ENCODE measurements around the gene SERPINF2.

Gene SERPINF2

GRCh38 chr17:1746975-1747543 is 4.4 kb downstream of the SERPINF2 start:
- no peak overlapping the region for H3K4me3 ChIP-seq
- H3K27ac ChIP-seq = peak overlapping the region in 1 of 2 donors; percentile 57
- DNase-seq (ENCODE audit: low spot score) = no peak
- TF ChIP-seq, protein P1, sequence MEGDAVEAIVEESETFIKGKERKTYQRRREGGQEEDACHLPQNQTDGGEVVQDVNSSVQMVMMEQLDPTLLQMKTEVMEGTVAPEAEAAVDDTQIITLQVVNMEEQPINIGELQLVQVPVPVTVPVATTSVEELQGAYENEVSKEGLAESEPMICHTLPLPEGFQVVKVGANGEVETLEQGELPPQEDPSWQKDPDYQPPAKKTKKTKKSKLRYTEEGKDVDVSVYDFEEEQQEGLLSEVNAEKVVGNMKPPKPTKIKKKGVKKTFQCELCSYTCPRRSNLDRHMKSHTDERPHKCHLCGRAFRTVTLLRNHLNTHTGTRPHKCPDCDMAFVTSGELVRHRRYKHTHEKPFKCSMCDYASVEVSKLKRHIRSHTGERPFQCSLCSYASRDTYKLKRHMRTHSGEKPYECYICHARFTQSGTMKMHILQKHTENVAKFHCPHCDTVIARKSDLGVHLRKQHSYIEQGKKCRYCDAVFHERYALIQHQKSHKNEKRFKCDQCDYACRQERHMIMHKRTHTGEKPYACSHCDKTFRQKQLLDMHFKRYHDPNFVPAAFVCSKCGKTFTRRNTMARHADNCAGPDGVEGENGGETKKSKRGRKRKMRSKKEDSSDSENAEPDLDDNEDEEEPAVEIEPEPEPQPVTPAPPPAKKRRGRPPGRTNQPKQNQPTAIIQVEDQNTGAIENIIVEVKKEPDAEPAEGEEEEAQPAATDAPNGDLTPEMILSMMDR (IDR thresholded peaks at IDR 0.05) = no peak

- TF ChIP-seq, protein P1 (IDR thresholded peaks at IDR 0.05) = no peak
- H3K27ac ChIP-seq = peak overlapping the region in 1 of 2 donors; percentile 26
Measured at GRCh38 chr17:1750628-1751027, 8.0 kb downstream of the SERPINF2 start.

DNA sequence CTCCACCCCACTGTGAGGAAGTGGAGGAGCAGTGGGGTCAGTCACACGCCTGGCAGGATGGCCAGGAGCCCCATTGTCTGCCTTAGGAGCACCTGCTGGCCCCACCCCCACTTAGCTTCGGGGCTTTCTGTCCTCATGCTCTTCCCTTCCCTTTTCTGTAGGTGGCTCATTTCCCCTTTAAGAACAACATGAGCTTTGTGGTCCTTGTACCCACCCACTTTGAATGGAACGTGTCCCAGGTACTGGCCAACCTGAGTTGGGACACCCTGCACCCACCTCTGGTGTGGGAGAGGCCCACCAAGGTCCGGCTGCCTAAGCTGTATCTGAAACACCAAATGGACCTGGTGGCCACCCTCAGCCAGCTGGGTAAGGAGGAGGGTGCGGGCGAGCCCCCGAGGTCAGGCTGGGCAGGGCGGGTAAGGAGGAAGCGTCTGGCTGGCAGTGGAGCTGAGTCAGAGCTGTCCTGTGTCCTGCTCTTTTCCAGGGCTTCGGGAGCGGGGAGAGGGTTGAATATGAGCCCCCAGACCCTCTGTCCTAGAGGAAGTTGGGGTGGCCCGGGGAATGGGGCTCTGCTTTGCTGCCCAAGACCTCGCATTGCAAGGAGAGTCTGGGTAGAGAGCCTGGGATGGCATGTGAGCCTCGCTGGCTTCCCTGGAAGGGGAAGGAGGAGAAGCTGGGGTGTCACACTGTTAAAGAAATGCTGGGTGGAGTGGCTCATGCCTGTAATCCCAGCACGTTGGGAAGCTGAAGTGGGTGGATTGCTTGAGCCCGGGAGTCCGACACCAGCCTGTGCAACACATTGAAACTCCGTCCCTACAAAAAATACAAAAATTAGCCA is 10.0 kb downstream of the SERPINF2 start:
- TF ChIP-seq, protein P1 (IDR thresholded peaks at IDR 0.05) = no peak
- peak overlapping the region; percentile 22 for H3K4me3 ChIP-seq
- peak overlapping the region in 1 of 2 donors; percentile 77 for H3K27ac ChIP-seq
- DNase-seq (ENCODE audit: low spot score) = peak; percentile 71

More at GRCh38 chr17:1750628-1751027, 8.0 kb downstream of the SERPINF2 start:
- DNase-seq (ENCODE audit: low spot score) = no peak
- no peak overlapping the region for H3K4me3 ChIP-seq

DNA sequence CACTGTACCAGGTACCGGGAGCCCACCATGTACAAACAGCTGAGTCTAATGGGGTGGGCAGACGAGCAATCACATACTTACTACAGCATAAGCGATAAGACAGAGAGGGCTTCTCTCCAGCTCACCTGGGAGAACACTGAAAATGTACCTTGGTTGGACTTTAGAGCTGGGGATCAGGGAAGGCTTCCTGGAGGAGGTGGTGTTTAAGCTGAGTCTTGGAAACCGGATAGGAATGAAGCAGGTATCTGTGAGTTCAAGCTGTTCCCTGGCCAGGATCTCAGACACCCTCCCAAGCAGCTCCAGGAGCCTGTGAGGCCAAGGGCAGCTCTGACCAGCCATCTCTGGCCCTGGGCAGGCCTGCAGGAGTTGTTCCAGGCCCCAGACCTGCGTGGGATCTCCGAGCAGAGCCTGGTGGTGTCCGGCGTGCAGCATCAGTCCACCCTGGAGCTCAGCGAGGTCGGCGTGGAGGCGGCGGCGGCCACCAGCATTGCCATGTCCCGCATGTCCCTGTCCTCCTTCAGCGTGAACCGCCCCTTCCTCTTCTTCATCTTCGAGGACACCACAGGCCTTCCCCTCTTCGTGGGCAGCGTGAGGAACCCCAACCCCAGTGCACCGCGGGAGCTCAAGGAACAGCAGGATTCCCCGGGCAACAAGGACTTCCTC is 11.2 kb downstream of the SERPINF2 start:
- H3K27ac ChIP-seq = peak overlapping the region in 1 of 2 donors; percentile 37
- TF ChIP-seq, protein P1 (IDR thresholded peaks at IDR 0.05) = no peak
- H3K4me3 ChIP-seq = no peak overlapping the region
- peak; percentile 72 for DNase-seq (ENCODE audit: low spot score)

DNA sequence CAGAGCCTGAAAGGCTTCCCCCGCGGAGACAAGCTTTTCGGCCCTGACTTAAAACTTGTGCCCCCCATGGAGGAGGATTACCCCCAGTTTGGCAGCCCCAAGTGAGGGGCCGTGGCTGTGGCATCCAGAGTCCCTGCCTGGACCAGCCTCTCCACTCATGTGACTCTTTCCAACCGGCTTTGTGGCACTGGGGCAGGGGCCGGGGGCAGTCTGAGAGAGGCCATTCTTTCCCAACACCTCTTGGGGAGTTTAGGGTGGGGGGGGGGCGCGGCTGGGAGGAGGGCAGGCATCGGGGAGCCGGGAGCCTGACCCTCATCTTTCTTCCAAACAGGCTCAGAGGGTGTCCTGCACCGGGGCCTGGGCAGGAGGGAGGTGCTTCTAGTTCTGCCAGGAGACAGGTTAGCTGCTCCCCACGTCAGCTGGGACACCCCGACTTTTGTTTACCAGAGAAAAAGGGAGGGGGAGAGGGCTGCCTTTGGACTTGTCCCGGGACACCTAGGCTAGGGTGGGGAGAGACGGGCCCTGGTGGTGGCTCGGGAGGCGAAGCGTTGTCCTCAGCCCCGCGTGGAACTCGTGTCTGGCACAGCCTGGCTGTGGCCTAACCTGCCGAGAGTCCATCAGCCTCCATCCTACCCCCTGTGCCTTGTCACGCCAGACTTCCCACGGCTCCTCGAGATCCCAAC is 11.9 kb downstream of the SERPINF2 start:
- H3K4me3 ChIP-seq = no peak overlapping the region
- DNase-seq (ENCODE audit: low spot score) = no peak
- peak overlapping the region in 1 of 2 donors; percentile 37 for H3K27ac ChIP-seq
- TF ChIP-seq, protein P1 (IDR thresholded peaks at IDR 0.05) = no peak

DNA sequence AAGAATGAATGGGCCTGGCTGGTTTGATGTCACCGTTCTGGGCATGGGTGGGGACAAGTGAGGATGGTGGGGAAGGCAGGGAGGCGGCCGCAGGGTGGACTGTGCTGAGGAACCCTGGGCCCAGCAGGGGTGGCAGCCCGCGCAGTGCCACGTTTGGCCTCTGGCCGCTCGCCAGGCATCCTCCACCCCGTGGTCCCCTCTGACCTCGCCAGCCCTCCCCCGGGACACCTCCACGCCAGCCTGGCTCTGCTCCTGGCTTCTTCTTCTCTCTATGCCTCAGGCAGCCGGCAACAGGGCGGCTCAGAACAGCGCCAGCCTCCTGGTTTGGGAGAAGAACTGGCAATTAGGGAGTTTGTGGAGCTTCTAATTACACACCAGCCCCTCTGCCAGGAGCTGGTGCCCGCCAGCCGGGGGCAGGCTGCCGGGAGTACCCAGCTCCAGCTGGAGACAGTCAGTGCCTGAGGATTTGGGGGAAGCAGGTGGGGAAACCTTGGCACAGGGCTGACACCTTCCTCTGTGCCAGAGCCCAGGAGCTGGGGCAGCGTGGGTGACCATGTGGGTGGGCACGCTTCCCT is 12.7 kb downstream of the SERPINF2 start:
- no peak overlapping the region for H3K27ac ChIP-seq
- DNase-seq (ENCODE audit: low spot score) = no peak
- TF ChIP-seq, protein P1 (IDR thresholded peaks at IDR 0.05) = no peak
- no peak overlapping the region for H3K4me3 ChIP-seq

All from coronary artery (tissue), 2 donors.